ENCODE data around the gene NENF. TPM values are rescaled to one million over a fixed set of nuclear protein-coding genes. Genes with fewer than 3 reads are reported as not detected.

The NENF gene
- total and polyA plus RNA-seq, 2 donors (not counting 1 experiment from before 2014, with no cell fraction given) = 33.3 to 58.1 TPM

DNA sequence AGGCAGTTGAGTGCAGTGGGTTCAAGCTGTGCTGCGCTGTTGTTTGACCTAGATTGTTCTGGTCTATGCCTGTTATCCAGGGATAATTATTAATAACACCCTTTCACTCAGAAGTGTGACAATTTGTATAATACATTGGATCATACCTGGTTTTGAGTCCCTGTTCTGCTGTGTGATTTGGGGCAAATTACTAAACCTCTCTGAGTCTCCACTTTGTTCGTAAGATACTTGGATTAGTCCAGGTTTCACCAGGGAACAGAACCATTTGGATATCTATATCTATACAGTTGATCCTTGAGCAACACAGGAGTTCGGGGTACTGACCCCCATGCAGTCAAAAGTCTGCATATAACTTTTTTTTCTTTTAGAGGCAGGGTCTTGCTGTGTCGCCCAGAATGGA lies 2.3 kb downstream of the NENF start:
- no peak overlapping the region for H3K9ac ChIP-seq (ENCODE audit: insufficient read depth, low read length)
- H3K79me2 ChIP-seq (ENCODE audit: control insufficient read depth, insufficient read depth, low read length) = peaks cover 6% of the 10 kb centered on the region
- H3K4me2 ChIP-seq (ENCODE audit: extremely low read depth, insufficient read depth, low read length) = no peak overlapping the region
- H3K4me1 ChIP-seq (ENCODE audit: control insufficient read depth, extremely low read depth, insufficient read depth, low read length) = no peaks in the 10 kb centered on the region
- H3K4me3 ChIP-seq (replicated peaks in 1 of 4; ENCODE audit: control extremely low read depth in 1 of 4, insufficient read depth in 1 of 4, low read depth in 3 of 4, low read length in 4 of 4) = no peak overlapping the region
- no peak overlapping the region for H2AFZ ChIP-seq (ENCODE audit: low read length)
- no peaks in the 10 kb centered on the region for H3K36me3 ChIP-seq (ENCODE audit: control insufficient read depth, insufficient read depth, low read length)
- no peaks in the 10 kb centered on the region for H4K20me1 ChIP-seq (ENCODE audit: control insufficient read depth, extremely low read depth, insufficient read depth, low read length)
- no peak for TF ChIP-seq EZH2 (IDR thresholded peaks at IDR 0.05; ENCODE audit: low read length, missing control alignments)
- H3K27me3 ChIP-seq (ENCODE audit: control insufficient read depth, insufficient read depth, low read length) = no peaks in the 10 kb centered on the region
- H3K27ac ChIP-seq (ENCODE audit: insufficient read depth, low read length) = no peak overlapping the region
- DNase-seq (ENCODE audit: low read depth in 2 of 2) = no peak
- H3K9me3 ChIP-seq (ENCODE audit: control insufficient read depth, insufficient read depth, low read depth, low read length) = no peaks in the 10 kb centered on the region

DNA sequence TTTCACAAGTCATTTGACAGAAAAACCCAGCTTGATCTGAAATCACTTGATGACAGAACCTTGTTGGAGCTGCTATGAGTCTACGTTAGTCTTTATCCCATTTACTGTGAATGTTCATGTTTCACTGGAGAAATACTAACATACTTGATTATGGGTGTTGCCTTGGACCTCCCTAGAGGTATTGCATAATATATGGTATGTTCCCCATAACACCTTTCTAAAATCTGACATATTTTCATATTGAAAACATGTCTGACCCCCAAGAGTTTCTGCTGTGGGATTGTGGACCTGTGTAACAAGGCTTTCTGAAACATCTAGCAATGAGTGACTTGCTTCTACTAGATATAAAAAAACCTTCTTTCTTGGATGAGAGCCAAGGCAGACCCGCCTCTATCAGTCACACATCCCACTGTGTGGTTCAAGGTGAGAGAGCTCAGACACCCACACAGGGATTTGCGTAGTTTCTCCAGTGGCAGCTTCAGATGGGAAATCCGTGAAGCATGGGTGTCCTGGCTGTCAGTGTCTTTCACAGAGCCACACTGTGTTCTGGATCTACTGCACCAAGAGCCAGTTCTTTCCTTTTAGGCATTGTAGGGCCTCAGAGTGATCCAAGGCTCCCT lies 4.6 kb downstream of the NENF start:
- H3K79me2 ChIP-seq (ENCODE audit: control insufficient read depth, insufficient read depth, low read length) = peaks cover 6% of the 10 kb centered on the region
- H3K4me2 ChIP-seq (ENCODE audit: extremely low read depth, insufficient read depth, low read length) = no peak overlapping the region
- no peak overlapping the region for H3K4me3 ChIP-seq (replicated peaks in 1 of 4; ENCODE audit: control extremely low read depth in 1 of 4, insufficient read depth in 1 of 4, low read depth in 3 of 4, low read length in 4 of 4)
- H4K20me1 ChIP-seq (ENCODE audit: control insufficient read depth, extremely low read depth, insufficient read depth, low read length) = no peaks in the 10 kb centered on the region
- H3K36me3 ChIP-seq (ENCODE audit: control insufficient read depth, insufficient read depth, low read length) = no peaks in the 10 kb centered on the region
- H3K27me3 ChIP-seq (ENCODE audit: control insufficient read depth, insufficient read depth, low read length) = no peaks in the 10 kb centered on the region
- no peak for DNase-seq (ENCODE audit: low read depth in 2 of 2)
- no peaks in the 10 kb centered on the region for H3K9me3 ChIP-seq (ENCODE audit: control insufficient read depth, insufficient read depth, low read depth, low read length)
- no peaks in the 10 kb centered on the region for H3K4me1 ChIP-seq (ENCODE audit: control insufficient read depth, extremely low read depth, insufficient read depth, low read length)
- no peak overlapping the region for H3K27ac ChIP-seq (ENCODE audit: insufficient read depth, low read length)
- no peak overlapping the region for H2AFZ ChIP-seq (ENCODE audit: low read length)
- H3K9ac ChIP-seq (ENCODE audit: insufficient read depth, low read length) = no peak overlapping the region
- no peak for TF ChIP-seq EZH2 (IDR thresholded peaks at IDR 0.05; ENCODE audit: low read length, missing control alignments)
- TF ChIP-seq, protein P1, sequence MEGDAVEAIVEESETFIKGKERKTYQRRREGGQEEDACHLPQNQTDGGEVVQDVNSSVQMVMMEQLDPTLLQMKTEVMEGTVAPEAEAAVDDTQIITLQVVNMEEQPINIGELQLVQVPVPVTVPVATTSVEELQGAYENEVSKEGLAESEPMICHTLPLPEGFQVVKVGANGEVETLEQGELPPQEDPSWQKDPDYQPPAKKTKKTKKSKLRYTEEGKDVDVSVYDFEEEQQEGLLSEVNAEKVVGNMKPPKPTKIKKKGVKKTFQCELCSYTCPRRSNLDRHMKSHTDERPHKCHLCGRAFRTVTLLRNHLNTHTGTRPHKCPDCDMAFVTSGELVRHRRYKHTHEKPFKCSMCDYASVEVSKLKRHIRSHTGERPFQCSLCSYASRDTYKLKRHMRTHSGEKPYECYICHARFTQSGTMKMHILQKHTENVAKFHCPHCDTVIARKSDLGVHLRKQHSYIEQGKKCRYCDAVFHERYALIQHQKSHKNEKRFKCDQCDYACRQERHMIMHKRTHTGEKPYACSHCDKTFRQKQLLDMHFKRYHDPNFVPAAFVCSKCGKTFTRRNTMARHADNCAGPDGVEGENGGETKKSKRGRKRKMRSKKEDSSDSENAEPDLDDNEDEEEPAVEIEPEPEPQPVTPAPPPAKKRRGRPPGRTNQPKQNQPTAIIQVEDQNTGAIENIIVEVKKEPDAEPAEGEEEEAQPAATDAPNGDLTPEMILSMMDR (conservative IDR thresholded peaks at IDR 0.05 in 1 of 2, IDR thresholded peaks at IDR 0.05 in 1 of 2; ENCODE audit: low read depth in 1 of 2, low read length in 2 of 2) = no peak

DNA sequence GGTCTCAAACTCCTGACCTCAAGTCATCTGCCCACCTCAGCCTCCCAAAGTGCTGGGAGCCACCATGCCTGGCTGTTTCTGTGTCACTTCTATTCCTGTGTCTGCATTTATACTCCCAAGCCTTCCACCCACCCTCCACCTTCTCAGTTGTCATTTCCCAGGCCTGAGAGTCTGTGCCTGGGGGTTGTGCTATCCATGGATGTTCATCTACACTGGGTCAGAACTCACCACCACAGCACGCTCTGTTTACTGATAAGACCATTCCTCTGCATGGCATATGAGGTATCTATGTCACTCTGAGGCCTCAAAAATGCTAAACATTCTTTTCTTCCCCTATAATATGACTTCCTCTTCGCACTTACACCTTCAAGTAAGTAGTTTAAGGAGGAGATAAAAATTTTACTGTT lies 6.1 kb downstream of the NENF start:
- Histone ChIP-seq H3K9ac (ENCODE audit: insufficient read depth, low read length) (no peak overlapping the region), H3K4me1 (ENCODE audit: control insufficient read depth, extremely low read depth, insufficient read depth, low read length) (no peaks in the 10 kb centered on the region), H3K79me2 (ENCODE audit: control insufficient read depth, insufficient read depth, low read length) (peaks cover 3% of the 10 kb centered on the region), H3K36me3 (ENCODE audit: control insufficient read depth, insufficient read depth, low read length) (no peaks in the 10 kb centered on the region), H3K4me2 (ENCODE audit: extremely low read depth, insufficient read depth, low read length) (no peak overlapping the region), H4K20me1 (ENCODE audit: control insufficient read depth, extremely low read depth, insufficient read depth, low read length) (no peaks in the 10 kb centered on the region), H3K4me3 (replicated peaks in 1 of 4; ENCODE audit: control extremely low read depth in 1 of 4, insufficient read depth in 1 of 4, low read depth in 3 of 4, low read length in 4 of 4) (no peak overlapping the region), H3K27ac (ENCODE audit: insufficient read depth, low read length) (no peak overlapping the region), H3K9me3 (ENCODE audit: control insufficient read depth, insufficient read depth, low read depth, low read length) (no peaks in the 10 kb centered on the region), H2AFZ (ENCODE audit: low read length) (no peak overlapping the region), H3K27me3 (ENCODE audit: control insufficient read depth, insufficient read depth, low read length) (no peaks in the 10 kb centered on the region)
- TF ChIP-seq EZH2 (IDR thresholded peaks at IDR 0.05; ENCODE audit: low read length, missing control alignments) = no peak
- TF ChIP-seq, protein P1 (conservative IDR thresholded peaks at IDR 0.05 in 1 of 2, IDR thresholded peaks at IDR 0.05 in 1 of 2; ENCODE audit: low read depth in 1 of 2, low read length in 2 of 2) = no peak
- peak in 1 of 2 donors; percentile 25 for DNase-seq (ENCODE audit: low read depth in 2 of 2)
